GM12878 (cell line): ENCODE data around the gene RNU1-3.
"Not testable (repeated sequence)": the region's sequence is repeated elsewhere in the genome, so short reads cannot be mapped to it uniquely, and the experiment has no call there.

Experiments used
- CEBPB ChIP-seq, 2 experiments: fragments of 150-350 bp in 1 of 2; IDR thresholded peaks; 2 replicates each; pipeline ENCODE4 v1.6.1; 2012 to 2014; ENCODE audit warnings: low read depth in 2 of 2, low read length in 2 of 2, borderline replicate concordance in 1 of 2, inconsistent platforms in 1 of 2
- CTCF ChIP-seq, 3 experiments: IDR thresholded peaks in 2 of 3; conservative IDR thresholded peaks in 1 of 3; 2 replicates each; pipeline ENCODE4 v1.5.1; 2011; ENCODE audit warnings: low read depth in 3 of 3, low read length in 3 of 3, mild to moderate bottlenecking in 3 of 3, control low read depth in 2 of 3, moderate library complexity in 2 of 3, inconsistent platforms in 1 of 3, mixed read lengths in 1 of 3; ENCODE audit not compliant: control insufficient read depth in 2 of 3, insufficient read depth in 1 of 3; ENCODE audit errors: extremely low read depth in 1 of 3
- DPF2 ChIP-seq: fragments of 450-650 bp; IDR thresholded peaks from 2 replicates; pipeline ENCODE4 v1.6.1; 2017; ENCODE audit warnings: mild to moderate bottlenecking
- GABPA ChIP-seq: IDR thresholded peaks from 2 replicates; pipeline ENCODE4 v1.6.1; 2014; ENCODE audit warnings: antibody characterized with exemption, low read depth, mild to moderate bottlenecking, inconsistent platforms
- NR2C1 ChIP-seq: fragments of 450-650 bp; IDR thresholded peaks from 2 replicates; pipeline ENCODE4 v1.6.1; 2017; ENCODE audit warnings: antibody characterized with exemption, mild to moderate bottlenecking, moderate library complexity
- POLR2AphosphoS2 ChIP-seq: IDR thresholded peaks from 2 replicates; pipeline ENCODE4 v1.6.1; 2011; ENCODE audit warnings: low read depth, mild to moderate bottlenecking, low read length, improper control_type of control experiment, moderate library complexity
- POLR2AphosphoS5 ChIP-seq: IDR thresholded peaks from 2 replicates; pipeline ENCODE4 v1.6.1; 2011; ENCODE audit warnings: mild to moderate bottlenecking, low read length, inconsistent platforms
- REST ChIP-seq: IDR thresholded peaks from 2 replicates; pipeline ENCODE4 v1.6.1; 2012; ENCODE audit warnings: mild to moderate bottlenecking, low read depth, low read length
- RFX5 ChIP-seq: IDR thresholded peaks from 2 replicates; pipeline ENCODE4 v1.6.1; 2011; ENCODE audit warnings: low read depth, low read length, improper control_type of control experiment
- SUZ12 ChIP-seq: fragments of 200-600 bp; sonication (generic); IDR thresholded peaks from one replicate; pipeline ENCODE4 v1.6.1; 2018; ENCODE audit warnings: antibody characterized with exemption, mild to moderate bottlenecking; ENCODE audit not compliant: unreplicated experiment
- YY1 ChIP-seq: IDR thresholded peaks from 2 replicates; pipeline ENCODE4 v1.6.1; 2011; ENCODE audit warnings: low read depth, mild to moderate bottlenecking, low read length
- ZNF274 ChIP-seq: IDR thresholded peaks from one replicate; pipeline ENCODE4 v1.8.0; 2011; ENCODE audit not compliant: insufficient read length, insufficient read depth
- ZNF622 ChIP-seq: fragments of 450-650 bp; IDR thresholded peaks from 2 replicates; pipeline ENCODE4 v1.6.1; 2017; ENCODE audit warnings: mild to moderate bottlenecking, inconsistent platforms
- TF ChIP-seq, protein P1 (sequence below): IDR thresholded peaks from 2 replicates; pipeline ENCODE4 v1.6.1; 2011; ENCODE audit warnings: low read depth, low read length, improper control_type of control experiment, borderline replicate concordance

DNA sequence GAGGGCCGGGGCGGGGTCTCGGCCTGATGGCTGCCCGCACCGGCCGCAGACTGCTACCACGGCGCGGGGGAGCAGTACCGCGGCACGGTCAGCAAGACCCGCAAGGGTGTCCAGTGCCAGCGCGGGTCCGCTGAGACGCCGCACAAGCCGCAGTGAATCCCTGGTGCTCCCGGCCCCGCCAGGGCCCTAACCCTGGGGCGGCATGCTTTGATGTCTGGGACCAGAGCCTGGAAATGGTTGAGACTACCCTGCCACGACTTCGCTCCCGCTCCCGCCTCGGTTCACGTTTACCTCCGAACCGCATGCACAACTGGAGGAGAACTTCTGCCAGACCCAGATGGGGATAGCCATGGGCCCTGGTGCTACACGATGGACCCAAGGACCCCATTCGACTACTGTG, 18.5 kb downstream of the RNU1-3 start:
- not testable (repeated sequence) for TF ChIP-seq GABPA; REST; CTCF (IDR thresholded peaks at IDR 0.05 in 2 of 3, conservative IDR thresholded peaks at IDR 0.05 in 1 of 3; ENCODE audit: control insufficient read depth in 2 of 3, extremely low read depth in 1 of 3, insufficient read depth in 1 of 3, low read depth in 3 of 3, low read length in 3 of 3); POLR2AphosphoS5; ZNF622; ZNF274; POLR2AphosphoS2; RFX5; NR2C1; DPF2; CEBPB (IDR thresholded peaks at IDR 0.05; ENCODE audit: borderline replicate concordance in 1 of 2, low read depth in 2 of 2, low read length in 2 of 2); YY1; SUZ12
- TF ChIP-seq, protein P1, sequence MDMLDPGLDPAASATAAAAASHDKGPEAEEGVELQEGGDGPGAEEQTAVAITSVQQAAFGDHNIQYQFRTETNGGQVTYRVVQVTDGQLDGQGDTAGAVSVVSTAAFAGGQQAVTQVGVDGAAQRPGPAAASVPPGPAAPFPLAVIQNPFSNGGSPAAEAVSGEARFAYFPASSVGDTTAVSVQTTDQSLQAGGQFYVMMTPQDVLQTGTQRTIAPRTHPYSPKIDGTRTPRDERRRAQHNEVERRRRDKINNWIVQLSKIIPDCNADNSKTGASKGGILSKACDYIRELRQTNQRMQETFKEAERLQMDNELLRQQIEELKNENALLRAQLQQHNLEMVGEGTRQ: not testable (repeated sequence)
